UCSD-AML1 (cell line): Measurements from ENCODE around the gene MYT1.
"Not testable (repeated sequence)": the region's sequence is repeated elsewhere in the genome, so short reads cannot be mapped to it uniquely, and the experiment has no call there.

ENCODE experiments used
- DNase-seq: peaks from one replicate; lab custom pipeline; 2025; ENCODE audit not compliant: unreplicated experiment; lab: John Stamatoyannopoulos, UW

The MYT1 gene

GRCh38 chr20:64166721-64167615 lies 2.7 kb downstream of the MYT1 start:
- no peak for DNase-seq

- no peak for DNase-seq
These were observed 3.4 kb downstream of the MYT1 start for GRCh38 chr20:64167676-64168075.

- DNase-seq: no peak
These were observed 4.3 kb downstream of the MYT1 start for GRCh38 chr20:64168381-64169090.

- no peak for DNase-seq
These were observed 4.9 kb downstream of the MYT1 start for GRCh38 chr20:64169091-64169560.

- DNase-seq: no peak
These were observed 7.0 kb downstream of the MYT1 start for GRCh38 chr20:64171211-64171610.

- DNase-seq: no peak
These were observed 8.9 kb downstream of the MYT1 start for GRCh38 chr20:64173116-64173515.

GRCh38 chr20:64176551-64176950 lies 12.3 kb downstream of the MYT1 start:
- DNase-seq: no peak

- DNase-seq: no peak
These were observed 12.7 kb downstream of the MYT1 start for GRCh38 chr20:64176971-64177370.

GRCh38 chr20:64177384-64177783 lies 13.1 kb downstream of the MYT1 start:
- DNase-seq: no peak

- DNase-seq: no peak
These were observed 13.5 kb downstream of the MYT1 start for GRCh38 chr20:64177787-64178186.

- DNase-seq: not testable (repeated sequence)
These were observed 14.7 kb downstream of the MYT1 start for GRCh38 chr20:64178925-64179324.

- DNase-seq: no peak
These were observed 15.6 kb downstream of the MYT1 start for GRCh38 chr20:64179805-64180204.

- DNase-seq: no peak
These were observed 16.4 kb downstream of the MYT1 start for GRCh38 chr20:64180673-64181072.

- no peak for DNase-seq
These were observed 17.1 kb downstream of the MYT1 start for GRCh38 chr20:64181391-64181790.

GRCh38 chr20:64182146-64182865 lies 18.1 kb downstream of the MYT1 start:
- no peak for DNase-seq

GRCh38 chr20:64183313-64183712 lies 19.1 kb downstream of the MYT1 start:
- DNase-seq: no peak

GRCh38 chr20:64184795-64185194 lies 20.5 kb downstream of the MYT1 start:
- no peak for DNase-seq

GRCh38 chr20:64185276-64185900 lies 21.1 kb downstream of the MYT1 start:
- no peak for DNase-seq

- DNase-seq: no peak
These were observed 21.9 kb downstream of the MYT1 start for GRCh38 chr20:64186071-64186598.

GRCh38 chr20:64187213-64187612 lies 23.0 kb downstream of the MYT1 start:
- DNase-seq: not testable (repeated sequence)

- DNase-seq: no peak
These were observed 23.8 kb downstream of the MYT1 start for GRCh38 chr20:64188091-64188490.
